H9 (cell line): ENCODE measurements around the gene SELL. TPM values are rescaled to one million over a fixed set of nuclear protein-coding genes. Genes with fewer than 3 reads are reported as not detected.

Experiments used
- DNase-seq: peaks from one replicate; pipeline ENCODE4 v3.0.0-alpha.2; 2017
- H2AFZ ChIP-seq: one replicate; pipeline ENCODE4 v1.6.1; 2013; ENCODE audit warnings: mild to moderate bottlenecking, low read length, control low read depth, moderate library complexity
- H2AK5ac ChIP-seq: 2 replicates; pipeline ENCODE4 v1.6.1; 2013; ENCODE audit warnings: low read length, control low read depth, mixed read lengths; ENCODE audit not compliant: insufficient read length
- H2BK120ac ChIP-seq: one replicate; pipeline ENCODE4 v1.6.1; 2013; ENCODE audit warnings: low read depth, mild to moderate bottlenecking, low read length, control low read depth, inconsistent platforms; ENCODE audit not compliant: poor library complexity, severe bottlenecking
- H2BK12ac ChIP-seq: 2 replicates; pipeline ENCODE4 v1.6.1; 2013; ENCODE audit warnings: low read length, control low read depth, mixed read lengths, low read depth; ENCODE audit not compliant: insufficient read length
- H2BK15ac ChIP-seq: 2 replicates; pipeline ENCODE4 v1.6.1; 2013; ENCODE audit warnings: low read depth, low read length, control low read depth
- H2BK20ac ChIP-seq: one replicate; pipeline ENCODE4 v1.6.1; 2013; ENCODE audit warnings: low read depth, mild to moderate bottlenecking, low read length, control low read depth, inconsistent platforms; ENCODE audit not compliant: poor library complexity, severe bottlenecking
- H2BK5ac ChIP-seq: 2 replicates; pipeline ENCODE4 v1.6.1; 2013; ENCODE audit warnings: low read length, control low read depth, mixed read lengths; ENCODE audit not compliant: insufficient read length
- H3K14ac ChIP-seq: 2 replicates; pipeline ENCODE4 v1.6.1; 2013; ENCODE audit warnings: low read length, control low read depth; ENCODE audit not compliant: insufficient read depth
- H3K18ac ChIP-seq: 2 replicates; pipeline ENCODE4 v1.6.1; 2013; ENCODE audit warnings: low read depth, mild to moderate bottlenecking, mixed read lengths, low read length, control low read depth; ENCODE audit not compliant: insufficient read length
- H3K23ac ChIP-seq: 2 replicates; pipeline ENCODE4 v1.6.1; 2013; ENCODE audit warnings: low read length, control low read depth, mixed read lengths, low read depth; ENCODE audit not compliant: insufficient read length
- H3K23me2 ChIP-seq: 2 replicates; pipeline ENCODE4 v1.6.1; 2013; ENCODE audit warnings: low read depth, mild to moderate bottlenecking, mixed read lengths, low read length, control low read depth; ENCODE audit not compliant: insufficient read length, poor library complexity, severe bottlenecking
- H3K27ac ChIP-seq: 2 replicates; pipeline ENCODE4 v1.5.1; 2013; ENCODE audit warnings: low read length, control low read depth, mixed read lengths, low read depth; ENCODE audit not compliant: insufficient read length
- H3K27me3 ChIP-seq: 2 replicates; pipeline ENCODE4 v1.6.1; 2013; ENCODE audit warnings: low read length, control low read depth, inconsistent platforms; ENCODE audit not compliant: insufficient read depth
- H3K4ac ChIP-seq: 2 replicates; pipeline ENCODE4 v1.6.1; 2013; ENCODE audit warnings: low read depth, mild to moderate bottlenecking, control low read depth, inconsistent platforms, low read length, moderate library complexity
- H3K4me1 ChIP-seq: 2 replicates; pipeline ENCODE4 v1.6.1; 2013; ENCODE audit warnings: low read length, control low read depth, inconsistent platforms; ENCODE audit not compliant: insufficient read depth
- H3K4me2 ChIP-seq: 2 replicates; pipeline ENCODE4 v1.6.1; 2013; ENCODE audit warnings: low read length, control low read depth, mixed read lengths; ENCODE audit not compliant: insufficient read length, insufficient read depth
- H3K56ac ChIP-seq: 2 replicates; pipeline ENCODE4 v1.6.1; 2013; ENCODE audit warnings: low read depth, mild to moderate bottlenecking, mixed read lengths, low read length, control low read depth; ENCODE audit not compliant: insufficient read length
- H3K79me1 ChIP-seq: 2 replicates; pipeline ENCODE4 v1.6.1; 2013; ENCODE audit warnings: low read depth, mild to moderate bottlenecking, moderate library complexity, low read length, control low read depth, inconsistent platforms; ENCODE audit not compliant: insufficient read depth, poor library complexity, severe bottlenecking
- H3K79me2 ChIP-seq: 2 replicates; pipeline ENCODE4 v1.6.1; 2013; ENCODE audit warnings: low read length, control low read depth, inconsistent platforms; ENCODE audit not compliant: insufficient read depth
- H3K9ac ChIP-seq: 2 replicates; pipeline ENCODE4 v1.6.1; 2013; ENCODE audit warnings: low read length, control low read depth, mixed read lengths; ENCODE audit not compliant: insufficient read length; ENCODE audit errors: extremely low read depth
- H3K9me3 ChIP-seq: one replicate; pipeline ENCODE4 v1.6.1; 2013; ENCODE audit warnings: low read depth, low read length, inconsistent platforms; ENCODE audit not compliant: control insufficient read depth
- H3T11ph ChIP-seq: one replicate; pipeline ENCODE4 v1.6.1; 2013; ENCODE audit warnings: mild to moderate bottlenecking, low read length, control low read depth, inconsistent platforms
- H4K20me1 ChIP-seq: one replicate; pipeline ENCODE4 v1.6.1; 2013; ENCODE audit not compliant: control insufficient read depth, insufficient read length, insufficient read depth
- H4K5ac ChIP-seq: 2 replicates; pipeline ENCODE4 v1.6.1; 2013; ENCODE audit warnings: low read depth, mild to moderate bottlenecking, mixed read lengths, low read length, control low read depth; ENCODE audit not compliant: insufficient read length
- H4K8ac ChIP-seq: replicated peaks from 2 replicates; pipeline ENCODE4 v1.6.1; 2013; ENCODE audit warnings: low read length, control low read depth, mixed read lengths, low read depth; ENCODE audit not compliant: insufficient read length
- H4K91ac ChIP-seq: 2 replicates; pipeline ENCODE4 v1.6.1; 2013; ENCODE audit warnings: low read depth, mild to moderate bottlenecking, moderate library complexity, mixed read lengths, low read length, control low read depth; ENCODE audit not compliant: insufficient read length
- H3K27ac Mint-ChIP-seq, 3 experiments: 2 replicates in 2 of 3; 3 replicates in 1 of 3; pipeline ENCODE4 v1.8.0; 2020 to 2021; ENCODE audit warnings: mixed read lengths in 3 of 3, mild to moderate bottlenecking in 1 of 3, moderate library complexity in 1 of 3
- H3K27me3 Mint-ChIP-seq: 2 replicates; pipeline ENCODE4 v1.8.0; 2021; ENCODE audit warnings: low read depth, mild to moderate bottlenecking, moderate library complexity, mixed read lengths
- H3K36me3 Mint-ChIP-seq, 3 experiments: 2 replicates in 2 of 3; 3 replicates in 1 of 3; pipeline ENCODE4 v1.8.0; 2020 to 2021; ENCODE audit warnings: low read depth in 3 of 3, mixed read lengths in 3 of 3; ENCODE audit not compliant: insufficient read depth in 1 of 3
- H3K4me1 Mint-ChIP-seq, 2 experiments: 2 replicates each; pipeline ENCODE4 v1.8.0; 2020; ENCODE audit warnings: mixed read lengths in 2 of 2
- H3K4me3 Mint-ChIP-seq, 2 experiments: 2 replicates in 1 of 2; 3 replicates in 1 of 2; pipeline ENCODE4 v1.8.0; 2020 to 2021; ENCODE audit warnings: mild to moderate bottlenecking in 2 of 2, mixed read lengths in 2 of 2, moderate library complexity in 1 of 2
- H3K9me3 Mint-ChIP-seq, 2 experiments: 2 replicates in 1 of 2; 3 replicates in 1 of 2; pipeline ENCODE4 v1.8.0; 2020; ENCODE audit warnings: mild to moderate bottlenecking in 2 of 2, mixed read lengths in 2 of 2, moderate library complexity in 1 of 2
- WGBS: extraction: QIAGEN DNeasy Blood & Tissue Kit; methylation state at CpG from one replicate; pipeline ENCODE4 v1.1.7; 2013; ENCODE audit warnings: missing lambda C conversion rate, low lambda C conversion rate, mixed read lengths; ENCODE audit not compliant: insufficient read length; ENCODE audit errors: extremely low coverage; 5-methylcytosine and 5-hydroxymethylcytosine counted together
- total RNA-seq: library from RNA; stranded (reverse); gene quantifications from 2 replicates; pipeline ENCODE4 v1.2.1, GENCODE V29; 2021
- TF ChIP-seq, protein P1 (sequence below): fragments of 200-600 bp; sonication (generic); conservative IDR thresholded peaks from 3 replicates; pipeline ENCODE4 v1.8.0; 2021; ENCODE audit warnings: antibody characterized with exemption, mild to moderate bottlenecking

The SELL gene
- total RNA-seq, 1 experiment from 2014 or later: not detected

DNA sequence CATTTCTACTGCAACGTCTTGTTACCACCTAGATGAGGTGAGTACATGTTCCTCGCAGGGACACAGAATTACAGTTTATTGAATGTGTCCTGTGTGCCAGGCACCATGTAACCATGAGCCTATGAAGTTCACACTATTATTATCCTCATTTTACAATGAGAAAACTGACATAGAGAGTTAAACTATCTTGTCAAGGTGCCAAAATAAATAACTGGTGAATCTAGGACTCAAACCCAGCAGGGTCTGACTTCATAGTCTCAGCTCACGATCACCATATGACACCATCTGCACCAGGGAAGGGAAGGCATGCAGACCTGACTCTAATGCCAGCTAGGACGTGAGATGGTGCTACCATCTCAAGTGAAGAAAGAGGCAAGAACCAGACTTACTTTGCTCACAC, 20.0 kb upstream of the SELL start:
- H3K9me3 ChIP-seq: no peaks in the 10 kb centered on the region
- H3K4me2 ChIP-seq: no peak overlapping the region
- H2BK120ac ChIP-seq: no peak overlapping the region
- WGBS: no CpG with 5 or more reads among the region's 4 CpGs
- H3K79me1 ChIP-seq: no peaks in the 10 kb centered on the region
- H3T11ph ChIP-seq: no peak overlapping the region
- H3K23me2 ChIP-seq: no peaks in the 10 kb centered on the region
- H2BK5ac ChIP-seq: no peak overlapping the region
- H4K91ac ChIP-seq: no peak overlapping the region
- H3K27ac ChIP-seq: no peak overlapping the region
- H3K4me1 ChIP-seq: no peaks in the 10 kb centered on the region
- Mint-ChIP-seq H3K27ac (no peak overlapping the region), H3K9me3 (no peaks in the 10 kb centered on the region), H3K4me1 (no peaks in the 10 kb centered on the region), H3K27me3 (no peaks in the 10 kb centered on the region), H3K4me3 (no peak overlapping the region), H3K36me3 (no peaks in the 10 kb centered on the region)
- H4K5ac ChIP-seq: no peak overlapping the region
- 0 out of 2 replicates have a peak, but pooled peaks cover 2% of the 10 kb centered on the region for H3K27me3 ChIP-seq
- DNase-seq: no peak
- no peaks in the 10 kb centered on the region for H4K20me1 ChIP-seq
- H2AFZ ChIP-seq: no peak overlapping the region
- no peak overlapping the region for H2BK12ac ChIP-seq
- H3K23ac ChIP-seq: no peak overlapping the region
- no peak overlapping the region for H2AK5ac ChIP-seq
- no peak overlapping the region for H2BK15ac ChIP-seq
- H3K79me2 ChIP-seq: no peaks in the 10 kb centered on the region
- H4K8ac ChIP-seq: no peak overlapping the region
- no peak overlapping the region for H3K18ac ChIP-seq
- no peak overlapping the region for H2BK20ac ChIP-seq
- H3K9ac ChIP-seq: no peak overlapping the region
- no peak overlapping the region for H3K14ac ChIP-seq
- H3K4ac ChIP-seq: no peak overlapping the region
- H3K56ac ChIP-seq: no peak overlapping the region
- TF ChIP-seq, protein P1, sequence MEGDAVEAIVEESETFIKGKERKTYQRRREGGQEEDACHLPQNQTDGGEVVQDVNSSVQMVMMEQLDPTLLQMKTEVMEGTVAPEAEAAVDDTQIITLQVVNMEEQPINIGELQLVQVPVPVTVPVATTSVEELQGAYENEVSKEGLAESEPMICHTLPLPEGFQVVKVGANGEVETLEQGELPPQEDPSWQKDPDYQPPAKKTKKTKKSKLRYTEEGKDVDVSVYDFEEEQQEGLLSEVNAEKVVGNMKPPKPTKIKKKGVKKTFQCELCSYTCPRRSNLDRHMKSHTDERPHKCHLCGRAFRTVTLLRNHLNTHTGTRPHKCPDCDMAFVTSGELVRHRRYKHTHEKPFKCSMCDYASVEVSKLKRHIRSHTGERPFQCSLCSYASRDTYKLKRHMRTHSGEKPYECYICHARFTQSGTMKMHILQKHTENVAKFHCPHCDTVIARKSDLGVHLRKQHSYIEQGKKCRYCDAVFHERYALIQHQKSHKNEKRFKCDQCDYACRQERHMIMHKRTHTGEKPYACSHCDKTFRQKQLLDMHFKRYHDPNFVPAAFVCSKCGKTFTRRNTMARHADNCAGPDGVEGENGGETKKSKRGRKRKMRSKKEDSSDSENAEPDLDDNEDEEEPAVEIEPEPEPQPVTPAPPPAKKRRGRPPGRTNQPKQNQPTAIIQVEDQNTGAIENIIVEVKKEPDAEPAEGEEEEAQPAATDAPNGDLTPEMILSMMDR: no peak
